ENCODE results near the gene UBE2C. TPM values are rescaled to one million over a fixed set of nuclear protein-coding genes. Genes with fewer than 3 reads are reported as not detected.

Gene UBE2C
- total RNA-seq, 1 experiment from 2014 or later = 205 TPM

DNA sequence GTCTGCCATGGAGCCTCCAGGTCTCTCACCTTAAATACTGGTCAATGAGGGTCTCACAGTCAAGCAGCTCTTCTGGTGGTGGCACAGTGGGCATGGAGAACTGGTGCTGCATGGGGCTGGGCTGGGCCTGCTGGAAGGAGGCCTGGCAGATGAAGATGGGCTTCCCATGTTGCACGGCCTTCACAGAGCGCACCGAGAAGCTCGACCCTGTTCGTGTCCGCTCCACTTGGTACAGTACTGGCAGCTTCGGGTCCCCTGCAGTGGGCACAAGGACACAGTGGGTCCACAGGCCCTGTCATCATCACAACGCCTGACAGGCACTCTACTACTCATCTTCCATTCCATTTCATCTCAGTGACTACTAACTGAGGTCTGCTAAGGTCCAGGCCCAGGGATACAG is 36.0 kb downstream of the UBE2C start:
- no peaks in the 10 kb centered on the region for H3K9me2 ChIP-seq (ENCODE audit: insufficient read depth)
- ATAC-seq (no peak), DNase-seq (ENCODE audit: low read depth, low spot score) (no peak)
- H3K36me3 ChIP-seq (ENCODE audit: control insufficient read depth in 1 of 2, insufficient read depth in 2 of 2, low read length in 2 of 2) = peaks cover 0 to 2% of the 10 kb centered on the region in 2 experiments; a peak in 2 of 4 replicates
- no peaks in the 10 kb centered on the region for H4K20me1 ChIP-seq (ENCODE audit: insufficient read depth)
- RAD21 ChIA-PET (ENCODE audit: low non-redundant PET in 1 of 2, low total read pairs in 2 of 2, uncharacterized antibody in 2 of 2, unreplicated experiment in 2 of 2) = no interaction called here
- H3K9ac ChIP-seq (ENCODE audit: low read length) = no peak overlapping the region
- BruUV-seq (replicated peaks) = no TSS peak
- H3K4me3 ChIP-seq (replicated peaks in 1 of 2; ENCODE audit: low read depth in 1 of 2, low read length in 2 of 2) = no peak overlapping the region
- no peaks in the 10 kb centered on the region for H3K79me2 ChIP-seq (ENCODE audit: insufficient read depth, low read length)
- TF ChIP-seq, protein P1, sequence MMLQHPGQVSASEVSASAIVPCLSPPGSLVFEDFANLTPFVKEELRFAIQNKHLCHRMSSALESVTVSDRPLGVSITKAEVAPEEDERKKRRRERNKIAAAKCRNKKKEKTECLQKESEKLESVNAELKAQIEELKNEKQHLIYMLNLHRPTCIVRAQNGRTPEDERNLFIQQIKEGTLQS (IDR thresholded peaks at IDR 0.05) = no peak
- TF ChIP-seq CEBPB (IDR thresholded peaks at IDR 0.05; ENCODE audit: low read depth) (no peak), POLR2A (IDR thresholded peaks at IDR 0.05; ENCODE audit: borderline replicate concordance, extremely low read depth, insufficient read depth, insufficient read length) (no peak), SIN3A (IDR thresholded peaks at IDR 0.05; ENCODE audit: low read depth) (no peak), ZNF274 (IDR thresholded peaks at IDR 0.05; ENCODE audit: low read depth, low read length) (no peak), EZH2 (IDR thresholded peaks at IDR 0.05) (no peak), FOSL1 (IDR thresholded peaks at IDR 0.05; ENCODE audit: low read depth) (no peak), ELF1 (IDR thresholded peaks at IDR 0.05; ENCODE audit: borderline replicate concordance, low read depth) (no peak), RAD21 (IDR thresholded peaks at IDR 0.05; ENCODE audit: low read depth) (no peak), YY1 (IDR thresholded peaks at IDR 0.05; ENCODE audit: extremely low read depth, insufficient replicate concordance, low read depth, low read length) (no peak)
- TF ChIP-seq, protein P2, sequence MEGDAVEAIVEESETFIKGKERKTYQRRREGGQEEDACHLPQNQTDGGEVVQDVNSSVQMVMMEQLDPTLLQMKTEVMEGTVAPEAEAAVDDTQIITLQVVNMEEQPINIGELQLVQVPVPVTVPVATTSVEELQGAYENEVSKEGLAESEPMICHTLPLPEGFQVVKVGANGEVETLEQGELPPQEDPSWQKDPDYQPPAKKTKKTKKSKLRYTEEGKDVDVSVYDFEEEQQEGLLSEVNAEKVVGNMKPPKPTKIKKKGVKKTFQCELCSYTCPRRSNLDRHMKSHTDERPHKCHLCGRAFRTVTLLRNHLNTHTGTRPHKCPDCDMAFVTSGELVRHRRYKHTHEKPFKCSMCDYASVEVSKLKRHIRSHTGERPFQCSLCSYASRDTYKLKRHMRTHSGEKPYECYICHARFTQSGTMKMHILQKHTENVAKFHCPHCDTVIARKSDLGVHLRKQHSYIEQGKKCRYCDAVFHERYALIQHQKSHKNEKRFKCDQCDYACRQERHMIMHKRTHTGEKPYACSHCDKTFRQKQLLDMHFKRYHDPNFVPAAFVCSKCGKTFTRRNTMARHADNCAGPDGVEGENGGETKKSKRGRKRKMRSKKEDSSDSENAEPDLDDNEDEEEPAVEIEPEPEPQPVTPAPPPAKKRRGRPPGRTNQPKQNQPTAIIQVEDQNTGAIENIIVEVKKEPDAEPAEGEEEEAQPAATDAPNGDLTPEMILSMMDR (IDR thresholded peaks at IDR 0.05 in 2 of 3, conservative IDR thresholded peaks at IDR 0.05 in 1 of 3; ENCODE audit: borderline replicate concordance in 1 of 3, insufficient read depth in 1 of 3, low read depth in 2 of 3, low read length in 2 of 3) = no peak
- TF ChIP-seq, protein P3, sequence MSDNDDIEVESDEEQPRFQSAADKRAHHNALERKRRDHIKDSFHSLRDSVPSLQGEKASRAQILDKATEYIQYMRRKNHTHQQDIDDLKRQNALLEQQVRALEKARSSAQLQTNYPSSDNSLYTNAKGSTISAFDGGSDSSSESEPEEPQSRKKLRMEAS (IDR thresholded peaks at IDR 0.05) = no peak
- TF ChIP-seq, protein P4, sequence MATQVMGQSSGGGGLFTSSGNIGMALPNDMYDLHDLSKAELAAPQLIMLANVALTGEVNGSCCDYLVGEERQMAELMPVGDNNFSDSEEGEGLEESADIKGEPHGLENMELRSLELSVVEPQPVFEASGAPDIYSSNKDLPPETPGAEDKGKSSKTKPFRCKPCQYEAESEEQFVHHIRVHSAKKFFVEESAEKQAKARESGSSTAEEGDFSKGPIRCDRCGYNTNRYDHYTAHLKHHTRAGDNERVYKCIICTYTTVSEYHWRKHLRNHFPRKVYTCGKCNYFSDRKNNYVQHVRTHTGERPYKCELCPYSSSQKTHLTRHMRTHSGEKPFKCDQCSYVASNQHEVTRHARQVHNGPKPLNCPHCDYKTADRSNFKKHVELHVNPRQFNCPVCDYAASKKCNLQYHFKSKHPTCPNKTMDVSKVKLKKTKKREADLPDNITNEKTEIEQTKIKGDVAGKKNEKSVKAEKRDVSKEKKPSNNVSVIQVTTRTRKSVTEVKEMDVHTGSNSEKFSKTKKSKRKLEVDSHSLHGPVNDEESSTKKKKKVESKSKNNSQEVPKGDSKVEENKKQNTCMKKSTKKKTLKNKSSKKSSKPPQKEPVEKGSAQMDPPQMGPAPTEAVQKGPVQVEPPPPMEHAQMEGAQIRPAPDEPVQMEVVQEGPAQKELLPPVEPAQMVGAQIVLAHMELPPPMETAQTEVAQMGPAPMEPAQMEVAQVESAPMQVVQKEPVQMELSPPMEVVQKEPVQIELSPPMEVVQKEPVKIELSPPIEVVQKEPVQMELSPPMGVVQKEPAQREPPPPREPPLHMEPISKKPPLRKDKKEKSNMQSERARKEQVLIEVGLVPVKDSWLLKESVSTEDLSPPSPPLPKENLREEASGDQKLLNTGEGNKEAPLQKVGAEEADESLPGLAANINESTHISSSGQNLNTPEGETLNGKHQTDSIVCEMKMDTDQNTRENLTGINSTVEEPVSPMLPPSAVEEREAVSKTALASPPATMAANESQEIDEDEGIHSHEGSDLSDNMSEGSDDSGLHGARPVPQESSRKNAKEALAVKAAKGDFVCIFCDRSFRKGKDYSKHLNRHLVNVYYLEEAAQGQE (IDR thresholded peaks at IDR 0.05; ENCODE audit: low read depth) = no peak
- CTCF ChIA-PET = no interaction called here
- H3K27me3 ChIP-seq (ENCODE audit: insufficient read depth, low read length) = no peaks in the 10 kb centered on the region
- no peak overlapping the region for H2AFZ ChIP-seq (ENCODE audit: low read depth, low read length, poor library complexity, severe bottlenecking)
- no peaks in the 10 kb centered on the region for H3K9me3 ChIP-seq (ENCODE audit: control insufficient read depth in 1 of 2, insufficient read depth in 1 of 2, low read depth in 1 of 2, low read length in 2 of 2)
- no peak overlapping the region for H3K27ac ChIP-seq (ENCODE audit: low read depth, low read length)
- no peaks in the 10 kb centered on the region for H3K4me1 ChIP-seq (ENCODE audit: control insufficient read depth in 1 of 2, insufficient read depth in 2 of 2, low read length in 2 of 2)
- intact Hi-C loops (cut with micrococcal nuclease) = no loop called here
- no peak overlapping the region for H3K4me2 ChIP-seq (ENCODE audit: low read length)
- POLR2A ChIA-PET = no interaction called here

Data from HCT116 (cell line).